ENCODE results near the gene CYP4F11. TPM values are rescaled to one million over a fixed set of nuclear protein-coding genes. Genes with fewer than 3 reads are reported as not detected.

The CYP4F11 gene
- total and polyA plus RNA-seq, 2 of the 13 experiments (the other 11 are each of a cell fraction or from before 2014, with no cell fraction given), result 7.8 to 8.4 TPM

GRCh38 chr19:15977690-15978089 lies 43.4 kb upstream of the CYP4F11 start (continued):
- no peak for TF ChIP-seq ZZZ3 (CRISPR knock-in tag; IDR thresholded peaks at IDR 0.05; ENCODE audit: borderline replicate concordance)
- no peak for TF ChIP-seq STAT6 (CRISPR knock-in tag; IDR thresholded peaks at IDR 0.05; ENCODE audit: borderline replicate concordance)
- TF ChIP-seq, protein P1, sequence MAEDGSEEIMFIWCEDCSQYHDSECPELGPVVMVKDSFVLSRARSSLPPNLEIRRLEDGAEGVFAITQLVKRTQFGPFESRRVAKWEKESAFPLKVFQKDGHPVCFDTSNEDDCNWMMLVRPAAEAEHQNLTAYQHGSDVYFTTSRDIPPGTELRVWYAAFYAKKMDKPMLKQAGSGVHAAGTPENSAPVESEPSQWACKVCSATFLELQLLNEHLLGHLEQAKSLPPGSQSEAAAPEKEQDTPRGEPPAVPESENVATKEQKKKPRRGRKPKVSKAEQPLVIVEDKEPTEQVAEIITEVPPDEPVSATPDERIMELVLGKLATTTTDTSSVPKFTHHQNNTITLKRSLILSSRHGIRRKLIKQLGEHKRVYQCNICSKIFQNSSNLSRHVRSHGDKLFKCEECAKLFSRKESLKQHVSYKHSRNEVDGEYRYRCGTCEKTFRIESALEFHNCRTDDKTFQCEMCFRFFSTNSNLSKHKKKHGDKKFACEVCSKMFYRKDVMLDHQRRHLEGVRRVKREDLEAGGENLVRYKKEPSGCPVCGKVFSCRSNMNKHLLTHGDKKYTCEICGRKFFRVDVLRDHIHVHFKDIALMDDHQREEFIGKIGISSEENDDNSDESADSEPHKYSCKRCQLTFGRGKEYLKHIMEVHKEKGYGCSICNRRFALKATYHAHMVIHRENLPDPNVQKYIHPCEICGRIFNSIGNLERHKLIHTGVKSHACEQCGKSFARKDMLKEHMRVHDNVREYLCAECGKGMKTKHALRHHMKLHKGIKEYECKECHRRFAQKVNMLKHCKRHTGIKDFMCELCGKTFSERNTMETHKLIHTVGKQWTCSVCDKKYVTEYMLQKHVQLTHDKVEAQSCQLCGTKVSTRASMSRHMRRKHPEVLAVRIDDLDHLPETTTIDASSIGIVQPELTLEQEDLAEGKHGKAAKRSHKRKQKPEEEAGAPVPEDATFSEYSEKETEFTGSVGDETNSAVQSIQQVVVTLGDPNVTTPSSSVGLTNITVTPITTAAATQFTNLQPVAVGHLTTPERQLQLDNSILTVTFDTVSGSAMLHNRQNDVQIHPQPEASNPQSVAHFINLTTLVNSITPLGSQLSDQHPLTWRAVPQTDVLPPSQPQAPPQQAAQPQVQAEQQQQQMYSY (CRISPR knock-in tag; IDR thresholded peaks at IDR 0.05), result no peak
- no peak for TF ChIP-seq CAMTA2 (CRISPR knock-in tag; IDR thresholded peaks at IDR 0.05; ENCODE audit: borderline replicate concordance)
- no peak for TF ChIP-seq JUND (CRISPR knock-in tag; IDR thresholded peaks at IDR 0.05)
- TF ChIP-seq ATM (IDR thresholded peaks at IDR 0.05; ENCODE audit: borderline replicate concordance), result no peak
- TF ChIP-seq MNT (IDR thresholded peaks at IDR 0.05), result no peak

Data from HepG2 (cell line).